Keratinocyte (primary cell): Measurements from ENCODE around the gene HINT1. TPM values are rescaled to one million over a fixed set of nuclear protein-coding genes. Genes with fewer than 3 reads are reported as not detected.

ENCODE experiments used
- DNase-seq: peaks from one replicate; pipeline ENCODE4 v3.0.0-alpha.2; 2011; ENCODE audit warnings: low read depth, missing footprints, low spot score
- FAIRE-seq: peaks from 2 replicates; lab custom pipeline; 2011; peaks lifted over from hg19 to GRCh38; lab: Jason Lieb, UNC
- H2AFZ ChIP-seq: 2 replicates; pipeline ENCODE4 v1.6.0; 2012; ENCODE audit warnings: low read length, control low read depth, inconsistent platforms; ENCODE audit not compliant: control insufficient read depth
- H3K27ac ChIP-seq: 2 replicates; pipeline ENCODE4 v1.5.1; 2011; ENCODE audit warnings: low read length; ENCODE audit not compliant: control insufficient read depth, insufficient read depth
- H3K27me3 ChIP-seq: 3 replicates; pipeline ENCODE4 v1.6.0; 2011; ENCODE audit warnings: low read length; ENCODE audit not compliant: control insufficient read depth, insufficient read depth; ENCODE audit errors: extremely low read depth
- H3K36me3 ChIP-seq, 2 experiments: 2 replicates in 1 of 2; 3 replicates in 1 of 2; pipeline ENCODE4 v1.5.1; 2011; ENCODE audit warnings: low read length in 2 of 2, mild to moderate bottlenecking in 1 of 2; ENCODE audit not compliant: control insufficient read depth in 2 of 2, insufficient read depth in 2 of 2; ENCODE audit errors: extremely low read depth in 1 of 2
- H3K4me1 ChIP-seq: 3 replicates; pipeline ENCODE4 v1.5.1; 2011; ENCODE audit warnings: low read length; ENCODE audit not compliant: control insufficient read depth, insufficient read depth; ENCODE audit errors: extremely low read depth
- H3K4me2 ChIP-seq: 3 replicates; pipeline ENCODE4 v1.6.0; 2011; ENCODE audit warnings: low read depth, low read length; ENCODE audit not compliant: control insufficient read depth, insufficient read depth; ENCODE audit errors: extremely low read depth
- H3K4me3 ChIP-seq, 3 experiments: fragments of 200-600 bp in 1 of 3; sonication (generic) in 1 of 3; 2 replicates in 2 of 3; 3 replicates in 1 of 3; pipeline ENCODE4 v1.5.1; 2011 to 2016; ENCODE audit warnings: low read length in 3 of 3, mild to moderate bottlenecking in 3 of 3, control low read depth in 2 of 3, inconsistent platforms in 1 of 3, low read depth in 1 of 3, mixed read lengths in 1 of 3, mixed run types in 1 of 3, moderate library complexity in 1 of 3; ENCODE audit not compliant: control insufficient read depth in 2 of 3, insufficient read depth in 2 of 3; ENCODE audit errors: extremely low read depth in 1 of 3
- H3K79me2 ChIP-seq: 2 replicates; pipeline ENCODE4 v1.6.0; 2012; ENCODE audit warnings: low read length; ENCODE audit not compliant: control insufficient read depth, insufficient read depth
- H3K9ac ChIP-seq: 3 replicates; pipeline ENCODE4 v1.6.0; 2011; ENCODE audit warnings: low read length; ENCODE audit not compliant: control insufficient read depth, insufficient read depth; ENCODE audit errors: extremely low read depth
- H3K9me1 ChIP-seq: 3 replicates; pipeline ENCODE4 v1.6.0; 2011; ENCODE audit warnings: low read length; ENCODE audit not compliant: control insufficient read depth, insufficient read depth; ENCODE audit errors: extremely low read depth
- H3K9me3 ChIP-seq: 2 replicates; pipeline ENCODE4 v1.5.1; 2012; ENCODE audit warnings: low read depth, low read length; ENCODE audit not compliant: control insufficient read depth
- H4K20me1 ChIP-seq: 3 replicates; pipeline ENCODE4 v1.6.0; 2011; ENCODE audit warnings: low read length; ENCODE audit not compliant: control insufficient read depth, insufficient read depth; ENCODE audit errors: extremely low read depth
- EZH2 ChIP-seq: IDR thresholded peaks from one replicate; pipeline ENCODE4 v1.6.1; 2012; ENCODE audit warnings: inconsistent platforms, mild to moderate bottlenecking, low read length, moderate library complexity
- dilution Hi-C: fragments of 300-500 bp; cut with MboI; formaldehyde crosslinking; loops from one replicate; pipeline ENCODE4 v1.7.0; 2020; ENCODE audit warnings: low sequenced_read_pairs; ENCODE audit not compliant: extremely low pct_ligation_motif_present
- polyA plus RNA-seq, 5 experiments: library from polyadenylated mRNA; depleted of rRNA in 3 of 5; stranded (reverse) in 3 of 5; stranded (forward) in 1 of 5; unstranded in 1 of 5; fragments of >200 nt; gene quantifications; 1 replicate in 1 of 5; 2 replicates in 3 of 5; 3 replicates in 1 of 5; pipeline versions ENCODE4 v1.2.1 to v1.2.3, GENCODE V29; 2011 to 2012; ENCODE audit warnings: missing spikeins in 2 of 5, low read depth in 1 of 5, low replicate concordance in 1 of 5
- TF ChIP-seq, protein P1 (sequence below), 3 experiments: IDR thresholded peaks in 1 of 3; conservative IDR thresholded peaks in 1 of 3; optimal IDR thresholded peaks in 1 of 3; 2 replicates in 2 of 3; 3 replicates in 1 of 3; pipeline versions ENCODE3 to v1.5.1; 2011; ENCODE audit warnings: low read length in 3 of 3, mild to moderate bottlenecking in 3 of 3, moderate library complexity in 2 of 3, control low read depth in 1 of 3, inconsistent platforms in 1 of 3; ENCODE audit not compliant: insufficient read depth in 2 of 3; ENCODE audit errors: extremely low read depth in 1 of 3

Gene HINT1
- polyA plus RNA-seq, 1 donor (not counting 4 experiments of a cell fraction or from before 2014, with no cell fraction given), result 857 TPM

- Histone ChIP-seq H3K9me3 (no peaks in the 10 kb centered on the region), H2AFZ (no peak overlapping the region), H3K79me2 (no peaks in the 10 kb centered on the region), H3K36me3 (no peaks in the 10 kb centered on the region), H3K9ac (no peak overlapping the region), H3K27ac (no peak overlapping the region), H3K4me3 (no peak overlapping the region), H4K20me1 (no peaks in the 10 kb centered on the region), H3K4me1 (no peaks in the 10 kb centered on the region), H3K4me2 (no peak overlapping the region), H3K27me3 (no peaks in the 10 kb centered on the region), H3K9me1 (no peaks in the 10 kb centered on the region)
- dilution Hi-C loops, result no loop called here
- DNase-seq (no peak), FAIRE-seq (no peak)
- TF ChIP-seq, protein P1, sequence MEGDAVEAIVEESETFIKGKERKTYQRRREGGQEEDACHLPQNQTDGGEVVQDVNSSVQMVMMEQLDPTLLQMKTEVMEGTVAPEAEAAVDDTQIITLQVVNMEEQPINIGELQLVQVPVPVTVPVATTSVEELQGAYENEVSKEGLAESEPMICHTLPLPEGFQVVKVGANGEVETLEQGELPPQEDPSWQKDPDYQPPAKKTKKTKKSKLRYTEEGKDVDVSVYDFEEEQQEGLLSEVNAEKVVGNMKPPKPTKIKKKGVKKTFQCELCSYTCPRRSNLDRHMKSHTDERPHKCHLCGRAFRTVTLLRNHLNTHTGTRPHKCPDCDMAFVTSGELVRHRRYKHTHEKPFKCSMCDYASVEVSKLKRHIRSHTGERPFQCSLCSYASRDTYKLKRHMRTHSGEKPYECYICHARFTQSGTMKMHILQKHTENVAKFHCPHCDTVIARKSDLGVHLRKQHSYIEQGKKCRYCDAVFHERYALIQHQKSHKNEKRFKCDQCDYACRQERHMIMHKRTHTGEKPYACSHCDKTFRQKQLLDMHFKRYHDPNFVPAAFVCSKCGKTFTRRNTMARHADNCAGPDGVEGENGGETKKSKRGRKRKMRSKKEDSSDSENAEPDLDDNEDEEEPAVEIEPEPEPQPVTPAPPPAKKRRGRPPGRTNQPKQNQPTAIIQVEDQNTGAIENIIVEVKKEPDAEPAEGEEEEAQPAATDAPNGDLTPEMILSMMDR (optimal IDR thresholded peaks at IDR 0.05 in 1 of 3, IDR thresholded peaks at IDR 0.05 in 1 of 3, conservative IDR thresholded peaks at IDR 0.05 in 1 of 3; ENCODE audit: extremely low read depth in 1 of 3, insufficient read depth in 2 of 3, low read length in 3 of 3), result no peak
- no peak for TF ChIP-seq EZH2
These were observed 47.5 kb upstream of the HINT1 start for GRCh38 chr5:131212471-131213021.

GRCh38 chr5:131211669-131212068 is 46.6 kb upstream of the HINT1 start:
- no peak overlapping the region for H3K9ac ChIP-seq
- TF ChIP-seq, protein P1 (optimal IDR thresholded peaks at IDR 0.05 in 1 of 3, IDR thresholded peaks at IDR 0.05 in 1 of 3, conservative IDR thresholded peaks at IDR 0.05 in 1 of 3; ENCODE audit: extremely low read depth in 1 of 3, insufficient read depth in 2 of 3, low read length in 3 of 3), result no peak
- no peak for TF ChIP-seq EZH2
- H3K4me1 ChIP-seq, result no peaks in the 10 kb centered on the region
- no peaks in the 10 kb centered on the region for H3K79me2 ChIP-seq
- no peak overlapping the region for H2AFZ ChIP-seq
- no peak overlapping the region for H3K4me3 ChIP-seq
- H3K4me2 ChIP-seq, result no peak overlapping the region
- no peaks in the 10 kb centered on the region for H3K9me3 ChIP-seq
- H3K27ac ChIP-seq, result no peak overlapping the region
- H3K27me3 ChIP-seq, result no peaks in the 10 kb centered on the region
- H3K9me1 ChIP-seq, result no peaks in the 10 kb centered on the region
- no peaks in the 10 kb centered on the region for H3K36me3 ChIP-seq
- dilution Hi-C loops, result no loop called here
- DNase-seq (no peak), FAIRE-seq (no peak)
- H4K20me1 ChIP-seq, result no peaks in the 10 kb centered on the region
